Choroid plexus epithelial cell (primary cell): ENCODE measurements around the gene DNAJC12.
"Not testable (repeated sequence)": the region's sequence is repeated elsewhere in the genome, so short reads cannot be mapped to it uniquely, and the experiment has no call there.

Experiments used
- DNase-seq: peaks from one replicate; pipeline ENCODE4 v3.0.0-alpha.2; 2010; ENCODE audit warnings: low read depth
- H3K4me3 ChIP-seq: 2 replicates; pipeline ENCODE4 v1.5.1; 2011; ENCODE audit warnings: low read depth, mild to moderate bottlenecking, control low read depth, low read length, moderate library complexity
- CTCF ChIP-seq: conservative IDR thresholded peaks from 2 replicates; pipeline ENCODE4 v1.5.1; 2011; ENCODE audit warnings: low read depth, mild to moderate bottlenecking, control low read depth, inconsistent platforms, low read length, moderate library complexity

DNAJC12 gene

GRCh38 chr10:67764012-67764822 lies 73.8 kb downstream of the DNAJC12 start:
- peak overlapping the region; percentile 70 for H3K4me3 ChIP-seq
- no peak for TF ChIP-seq CTCF
- DNase-seq = peak; percentile 96

- peak; percentile 60 for DNase-seq
- no peak for TF ChIP-seq CTCF
Observed at GRCh38 chr10:67763499-67764011, 74.4 kb downstream of the DNAJC12 start.

GRCh38 chr10:67762567-67762966 lies 75.4 kb downstream of the DNAJC12 start:
- not testable (repeated sequence) for DNase-seq, H3K4me3 ChIP-seq

More at GRCh38 chr10:67763499-67764011, 74.4 kb downstream of the DNAJC12 start:
- H3K4me3 ChIP-seq = peak overlapping the region; percentile 70

GRCh38 chr10:67760272-67760671 lies 77.7 kb downstream of the DNAJC12 start:
- H3K4me3 ChIP-seq = no peak overlapping the region
- DNase-seq = no peak
- TF ChIP-seq CTCF = no peak
